ENCODE measurements around the gene F2R.

F2R gene

DNA sequence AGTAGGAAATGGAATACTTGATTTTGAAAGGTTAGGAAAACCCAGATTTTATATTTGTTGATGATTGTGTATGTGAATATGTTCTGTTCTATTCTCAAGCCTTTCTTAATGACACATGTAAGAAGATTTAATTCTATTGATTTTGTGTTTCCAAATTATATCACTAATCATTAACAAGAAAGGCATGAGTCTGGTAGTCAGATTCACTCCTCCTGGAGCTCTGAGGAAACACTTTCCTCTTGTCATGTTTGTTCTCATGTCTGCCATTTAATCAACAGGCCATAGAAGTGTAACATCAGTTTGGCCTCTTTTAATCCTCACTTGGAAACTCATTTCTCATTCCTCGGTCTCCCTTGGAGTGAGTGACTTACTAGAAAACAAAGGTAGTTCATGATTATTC is 40.6 kb upstream of the F2R start:
- TF ChIP-seq, protein P1, sequence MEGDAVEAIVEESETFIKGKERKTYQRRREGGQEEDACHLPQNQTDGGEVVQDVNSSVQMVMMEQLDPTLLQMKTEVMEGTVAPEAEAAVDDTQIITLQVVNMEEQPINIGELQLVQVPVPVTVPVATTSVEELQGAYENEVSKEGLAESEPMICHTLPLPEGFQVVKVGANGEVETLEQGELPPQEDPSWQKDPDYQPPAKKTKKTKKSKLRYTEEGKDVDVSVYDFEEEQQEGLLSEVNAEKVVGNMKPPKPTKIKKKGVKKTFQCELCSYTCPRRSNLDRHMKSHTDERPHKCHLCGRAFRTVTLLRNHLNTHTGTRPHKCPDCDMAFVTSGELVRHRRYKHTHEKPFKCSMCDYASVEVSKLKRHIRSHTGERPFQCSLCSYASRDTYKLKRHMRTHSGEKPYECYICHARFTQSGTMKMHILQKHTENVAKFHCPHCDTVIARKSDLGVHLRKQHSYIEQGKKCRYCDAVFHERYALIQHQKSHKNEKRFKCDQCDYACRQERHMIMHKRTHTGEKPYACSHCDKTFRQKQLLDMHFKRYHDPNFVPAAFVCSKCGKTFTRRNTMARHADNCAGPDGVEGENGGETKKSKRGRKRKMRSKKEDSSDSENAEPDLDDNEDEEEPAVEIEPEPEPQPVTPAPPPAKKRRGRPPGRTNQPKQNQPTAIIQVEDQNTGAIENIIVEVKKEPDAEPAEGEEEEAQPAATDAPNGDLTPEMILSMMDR (IDR thresholded peaks at IDR 0.05), result no peak

DNA sequence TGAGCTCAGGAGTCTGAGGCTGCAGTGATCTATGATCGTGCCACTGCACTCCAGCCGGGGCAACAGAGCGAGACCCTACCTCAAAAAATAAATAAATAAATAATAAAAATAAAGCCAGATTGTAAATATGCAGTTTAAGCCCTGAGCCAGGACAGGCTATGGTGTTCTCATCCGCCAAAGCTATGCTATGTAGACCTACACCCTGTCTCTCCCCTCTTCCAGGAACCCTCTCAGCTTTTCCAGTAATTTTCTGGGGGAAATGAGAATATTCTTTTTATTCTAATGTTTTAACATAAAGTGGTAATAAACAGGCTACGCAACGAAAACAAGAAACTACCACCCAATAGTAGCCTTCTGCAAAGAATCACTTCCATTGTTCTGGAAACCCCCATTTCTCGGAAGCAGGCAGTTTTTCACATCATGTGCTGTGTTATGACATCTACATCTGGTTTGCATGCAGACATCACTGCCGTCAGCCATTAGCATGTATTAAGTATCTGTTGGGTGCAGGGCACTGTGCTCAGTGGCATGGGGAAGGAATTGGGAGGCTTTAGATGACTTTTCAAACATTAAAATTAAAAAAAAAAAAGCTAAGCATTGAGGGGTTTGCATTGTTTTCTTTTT is 38.0 kb upstream of the F2R start:
- TF ChIP-seq, protein P1 (IDR thresholded peaks at IDR 0.05), result no peak

DNA sequence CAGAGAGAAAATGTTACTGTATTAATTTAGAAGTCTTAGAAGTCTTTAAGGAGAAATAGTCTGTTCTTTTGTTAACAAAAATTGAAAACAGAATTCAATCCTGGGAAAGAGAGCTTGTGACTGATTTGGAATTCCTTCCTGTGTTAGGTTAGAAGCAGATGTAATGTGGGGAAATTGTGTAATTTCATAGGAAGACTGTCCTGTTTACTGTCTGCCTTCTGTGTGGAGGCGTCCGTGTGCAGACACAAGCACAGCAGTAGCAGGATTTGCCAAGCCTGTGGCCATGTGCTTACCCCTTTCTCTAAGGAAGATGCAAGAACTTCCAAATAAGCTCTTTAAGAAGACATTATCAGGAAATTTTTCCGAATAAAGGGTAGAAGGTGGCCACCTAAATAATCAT is 36.7 kb upstream of the F2R start:
- TF ChIP-seq, protein P1 (IDR thresholded peaks at IDR 0.05), result no peak

DNA sequence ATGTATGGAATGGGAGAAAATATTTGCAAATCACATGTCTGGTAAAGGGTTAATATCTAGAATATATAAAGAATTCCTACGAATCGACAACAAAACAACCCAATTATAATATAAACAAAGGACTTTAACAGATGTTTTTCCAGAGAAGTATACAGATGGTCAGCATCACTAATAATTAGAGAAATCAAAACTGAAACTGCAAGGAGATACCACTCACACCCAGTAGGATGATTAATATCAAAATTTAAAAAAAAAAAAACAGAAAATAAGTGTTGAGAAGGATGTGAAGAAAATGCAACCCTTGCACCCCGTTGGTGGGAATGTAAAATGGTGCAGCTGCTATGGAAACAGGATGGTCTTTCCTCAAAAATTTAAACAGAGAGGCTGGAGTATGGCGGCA is 34.6 kb upstream of the F2R start:
- TF ChIP-seq, protein P1 (IDR thresholded peaks at IDR 0.05), result no peak

DNA sequence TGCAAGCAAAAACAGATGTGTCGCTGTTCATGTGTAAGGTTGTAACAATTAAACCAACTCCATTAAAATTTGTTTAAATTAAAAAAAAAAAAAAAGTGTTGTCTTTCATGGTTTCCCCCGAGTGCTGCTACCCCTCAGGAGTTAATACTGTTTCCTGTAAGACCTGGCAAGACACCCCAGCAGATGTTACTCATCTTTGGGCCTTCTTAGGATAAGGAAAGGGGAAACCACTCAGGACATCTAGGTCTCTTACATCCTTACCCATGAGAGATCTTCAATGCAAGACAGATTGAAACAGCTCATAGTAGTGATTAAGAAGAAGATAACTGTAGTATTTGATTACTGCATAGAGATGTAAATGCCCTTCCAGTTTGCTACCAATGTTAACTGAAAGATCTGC is 33.5 kb upstream of the F2R start:
- TF ChIP-seq, protein P1 (IDR thresholded peaks at IDR 0.05), result no peak

DNA sequence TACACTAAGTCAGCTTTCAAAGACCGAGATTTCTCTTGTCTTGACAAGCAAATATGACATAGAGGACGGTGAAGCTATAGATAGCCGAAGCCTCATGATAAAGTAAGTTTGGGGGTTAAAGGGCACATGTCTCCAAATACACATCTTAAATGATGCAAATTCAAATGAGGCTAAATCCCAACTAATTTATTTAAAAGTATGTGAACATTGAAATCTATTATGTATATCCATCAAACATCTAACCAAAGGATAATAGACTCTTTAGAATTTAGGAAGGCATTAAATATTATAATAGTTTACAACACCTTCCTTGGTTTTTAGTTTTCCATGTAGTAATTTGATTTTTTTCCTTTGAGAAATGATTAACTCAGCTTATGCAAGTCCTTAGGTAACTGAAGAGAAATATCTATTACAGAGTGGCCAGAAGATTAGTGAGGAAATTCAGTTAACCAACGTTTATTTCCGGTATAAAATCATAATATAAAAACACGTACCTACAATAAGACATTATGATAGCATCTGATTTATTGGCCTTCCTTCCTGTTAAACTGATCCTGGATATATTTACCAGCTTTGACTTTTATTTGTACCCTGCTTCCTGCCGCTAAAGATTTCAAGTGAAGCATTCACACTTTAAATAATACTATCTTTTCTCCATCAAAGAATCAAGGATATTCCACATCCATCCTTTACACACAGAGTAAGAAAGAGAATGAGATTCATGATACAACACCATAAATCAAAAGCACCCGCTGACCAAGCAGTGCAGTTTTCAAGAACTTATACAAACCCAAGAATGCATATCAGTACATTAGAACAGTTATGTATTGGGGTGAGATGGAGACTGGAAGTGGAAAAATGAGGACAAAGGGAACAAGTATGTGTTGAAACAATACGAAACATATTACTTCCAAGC is 31.9 kb upstream of the F2R start:
- TF ChIP-seq, protein P1 (IDR thresholded peaks at IDR 0.05), result no peak

DNA sequence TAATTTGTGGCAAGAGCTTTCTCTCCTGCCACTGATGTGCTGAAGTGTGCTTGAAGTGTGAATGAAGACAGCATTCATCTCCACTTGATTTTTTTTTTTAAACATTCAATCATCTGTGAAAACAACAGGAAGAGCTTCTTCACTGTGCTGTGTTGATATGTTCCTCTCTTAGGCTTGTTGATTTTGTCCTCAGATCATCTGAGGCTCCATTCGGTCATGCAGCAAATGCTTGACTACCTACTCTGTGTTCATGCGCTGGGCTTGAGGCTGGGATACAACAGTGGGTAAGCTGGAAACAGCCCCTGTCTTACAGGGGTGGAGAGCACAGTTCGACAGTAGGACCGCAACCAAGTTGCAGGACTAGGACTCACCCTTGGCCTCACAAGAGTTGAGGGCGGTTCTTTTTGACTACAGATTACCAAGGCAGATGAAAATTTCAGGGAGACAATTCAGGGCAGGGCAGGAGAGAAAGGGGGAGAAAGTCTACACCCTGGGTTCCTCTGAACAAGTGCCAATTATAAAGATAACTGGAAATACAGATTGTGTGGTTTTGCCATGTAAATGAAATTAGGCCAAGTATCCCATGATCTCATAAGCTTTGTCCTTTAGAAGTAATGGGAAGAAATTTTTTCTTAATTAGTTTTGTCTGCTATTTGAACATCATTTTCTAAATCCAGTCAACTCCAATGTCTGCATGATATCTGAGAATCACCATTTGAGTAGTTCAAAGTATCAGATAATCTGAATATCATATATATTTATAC is 31.0 kb upstream of the F2R start:
- TF ChIP-seq, protein P1 (IDR thresholded peaks at IDR 0.05), result no peak
